ENCODE measurements around the gene ENDOD1. TPM values are rescaled to one million over a fixed set of nuclear protein-coding genes. Genes with fewer than 3 reads are reported as not detected.

Gene ENDOD1
- total RNA-seq, 2 experiments from 2014 or later = 23.8 TPM

DNA sequence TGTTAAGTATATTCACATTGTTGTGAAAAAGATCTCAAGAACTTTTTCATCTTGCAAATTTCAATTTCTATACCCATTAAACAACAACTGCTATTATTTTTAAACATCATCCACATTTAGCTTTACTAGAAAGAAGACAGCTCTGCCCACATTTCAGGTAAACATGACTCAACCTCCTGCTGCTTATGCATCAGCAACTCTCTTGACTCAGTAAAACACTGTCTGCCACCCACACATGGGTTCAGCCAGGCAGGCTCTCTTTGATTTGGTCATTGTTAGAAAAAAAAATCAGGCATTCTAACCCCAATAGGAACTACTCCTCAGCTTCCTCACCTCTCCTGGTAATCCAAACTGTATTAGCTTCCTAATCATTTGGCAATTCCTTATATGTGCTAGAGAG is 5.1 kb upstream of the ENDOD1 start:
- DNase-seq = no peak
- peaks cover 26% of the 10 kb centered on the region for H3K4me1 Mint-ChIP-seq
- H3K4me3 Mint-ChIP-seq = no peak overlapping the region
- H3K27me3 Mint-ChIP-seq = no peaks in the 10 kb centered on the region
- no peak overlapping the region for H3K27ac Mint-ChIP-seq
- ATAC-seq (ENCODE audit: low read depth) = no peak
- H3K36me3 Mint-ChIP-seq = peaks cover 1% of the 10 kb centered on the region
- POLR2A ChIA-PET = interaction anchor here (0.9 to 1.1 kb wide), 2 partner anchors 12 to 112 kb away, joined by 3 to 4 read pairs; partner anchors contain the start of gene CWC15
- no peaks in the 10 kb centered on the region for H3K9me3 Mint-ChIP-seq

DNA sequence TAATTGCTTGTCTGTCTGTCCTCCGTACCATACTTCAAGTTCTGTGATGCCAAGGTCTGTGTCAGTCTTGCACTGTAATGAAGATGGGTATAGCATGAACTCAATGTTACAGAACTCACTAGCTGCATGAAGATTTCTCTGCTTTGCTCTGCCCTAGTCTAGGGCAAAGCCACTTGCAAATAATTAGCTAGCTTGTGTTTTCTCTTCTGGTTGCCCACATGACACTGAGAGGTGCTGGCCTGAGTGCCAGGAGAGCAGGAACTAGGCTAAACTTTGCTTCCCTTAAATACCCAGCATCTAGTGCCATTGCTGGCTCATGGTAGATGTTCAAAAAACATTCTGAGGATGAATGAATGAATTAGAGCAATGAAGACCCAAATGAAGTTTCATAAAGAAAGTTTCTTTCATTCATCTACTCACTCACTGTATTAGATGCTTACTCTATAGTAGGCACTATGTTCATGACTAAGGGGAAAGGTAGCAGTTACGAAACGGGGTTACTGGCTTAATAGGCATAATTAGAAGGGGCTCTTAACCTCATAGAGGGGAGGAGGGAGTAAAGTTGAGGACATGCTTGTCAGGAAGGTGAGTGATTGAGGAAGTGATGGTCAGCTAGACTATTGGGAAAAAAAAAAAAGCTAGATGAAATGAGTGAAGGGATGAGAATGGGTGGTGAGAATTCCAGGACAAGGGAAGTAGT is 4.4 kb upstream of the ENDOD1 start:
- POLR2A ChIA-PET = interaction anchor here (0.9 to 1.1 kb wide), 2 partner anchors 12 to 113 kb away, joined by 3 to 4 read pairs; partner anchors contain the start of gene CWC15
- DNase-seq (no peak), ATAC-seq (ENCODE audit: low read depth) (no peak)
- H3K27ac Mint-ChIP-seq = no peak overlapping the region
- H3K9me3 Mint-ChIP-seq = no peaks in the 10 kb centered on the region
- peaks cover 20% of the 10 kb centered on the region for H3K4me1 Mint-ChIP-seq
- H3K27me3 Mint-ChIP-seq = no peaks in the 10 kb centered on the region
- no peak overlapping the region for H3K4me3 Mint-ChIP-seq
- H3K36me3 Mint-ChIP-seq = peaks cover 1% of the 10 kb centered on the region

DNA sequence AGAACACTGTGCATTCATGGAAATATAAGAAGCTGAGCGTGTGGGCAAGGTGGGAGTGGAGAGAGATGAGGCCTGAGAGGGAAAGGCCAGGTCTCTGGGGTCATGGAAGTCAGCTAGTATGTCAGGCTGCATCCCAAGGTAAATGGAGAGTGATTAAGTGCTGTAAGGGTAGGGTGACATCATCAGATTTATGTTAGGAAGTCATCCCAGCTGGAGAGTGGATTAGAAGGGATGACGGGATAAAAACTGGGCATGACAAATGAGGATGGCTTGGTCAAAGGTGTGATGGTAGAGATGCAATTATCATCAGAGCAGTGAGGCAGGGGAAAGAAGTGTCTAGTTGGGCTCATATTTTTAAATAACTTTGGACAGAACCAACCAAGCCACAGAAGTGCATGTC is 3.5 kb upstream of the ENDOD1 start:
- Mint-ChIP-seq H3K4me3 (no peak overlapping the region), H3K27me3 (no peaks in the 10 kb centered on the region), H3K27ac (peak overlapping the region; percentile 34)

GRCh38 chr11:95086836-95087570 is 2.6 kb upstream of the ENDOD1 start:
- Mint-ChIP-seq H3K27me3 (no peaks in the 10 kb centered on the region), H3K9me3 (no peaks in the 10 kb centered on the region), H3K4me3 (no peak overlapping the region), H3K36me3 (peaks cover 5% of the 10 kb centered on the region), H3K27ac (peak overlapping the region; percentile 44), H3K4me1 (peaks cover 34% of the 10 kb centered on the region)
- DNase-seq (no peak), ATAC-seq (ENCODE audit: low read depth) (no peak)
- POLR2A ChIA-PET = interaction anchor here (7.6 kb wide), 1 partner anchor 19 kb away, joined by 152 read pairs; the partner anchor contains the start of gene SRSF8

More for the DNA sequence above, 3.5 kb upstream of the ENDOD1 start:
- Mint-ChIP-seq H3K36me3 (peaks cover 1% of the 10 kb centered on the region), H3K4me1 (peaks cover 28% of the 10 kb centered on the region), H3K9me3 (no peaks in the 10 kb centered on the region)
- no peak for ATAC-seq (ENCODE audit: low read depth)
- DNase-seq = no peak
- POLR2A ChIA-PET = no interaction called here

DNA sequence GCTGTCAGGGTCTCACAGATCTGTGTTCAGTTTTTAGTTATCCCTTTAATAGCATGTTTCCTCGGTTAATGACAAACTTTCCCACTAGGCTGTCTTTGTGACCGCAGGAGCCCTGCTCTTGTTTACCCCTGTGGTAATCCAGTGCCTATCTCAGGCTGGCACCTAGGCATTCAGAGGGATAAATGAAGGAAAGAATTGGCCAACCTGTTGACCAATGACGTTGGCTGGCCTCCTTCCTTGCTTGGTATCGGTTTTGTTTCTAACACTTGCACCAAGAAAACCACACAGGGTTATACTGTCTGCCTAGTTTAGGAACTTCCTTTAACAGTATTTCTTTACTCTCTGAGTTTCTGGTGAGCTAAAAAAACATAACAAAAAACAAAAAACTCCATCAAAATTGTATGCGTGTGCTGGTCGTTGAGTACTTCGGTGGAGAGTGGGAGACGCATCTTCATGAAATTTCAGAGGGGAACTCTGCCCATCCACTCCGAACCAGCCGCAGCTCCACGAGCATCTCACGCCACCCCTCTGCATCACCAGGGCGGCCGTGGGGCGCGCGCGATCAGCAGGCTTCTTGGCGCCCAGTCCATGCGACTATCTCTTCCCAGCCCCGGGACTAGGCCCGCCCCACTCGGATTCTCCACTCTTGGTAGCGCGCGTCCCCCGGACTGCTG is 563 bp upstream of the ENDOD1 start:
- ATAC-seq (ENCODE audit: low read depth) = peak; percentile 60

DNA sequence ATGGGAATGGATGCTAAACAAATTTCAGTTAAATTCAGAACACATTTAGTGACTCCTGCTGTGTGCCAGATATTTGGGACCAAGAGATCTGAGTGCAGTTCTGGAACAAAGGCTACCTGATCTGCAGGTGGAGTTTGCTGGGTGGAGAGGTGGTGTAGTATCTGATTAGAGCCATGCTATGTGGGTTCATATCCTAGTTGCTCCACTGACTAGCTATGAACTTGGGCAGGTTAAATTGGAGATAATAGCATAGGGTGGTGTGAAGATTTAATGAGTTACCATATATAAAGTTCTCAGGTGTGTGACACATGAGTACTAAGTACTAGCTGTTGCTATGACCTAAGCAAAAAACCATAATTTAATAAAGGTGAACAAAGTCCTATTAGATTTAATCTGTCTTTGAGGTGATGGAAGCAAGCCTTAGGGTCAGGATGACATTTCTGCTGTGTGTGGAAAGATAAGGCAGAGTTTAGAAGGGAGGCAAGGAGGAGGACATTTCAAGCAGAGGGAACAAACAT is 2.1 kb downstream of the ENDOD1 start:
- DNase-seq (no peak), ATAC-seq (ENCODE audit: low read depth) (no peak)
- Mint-ChIP-seq H3K9me3 (no peaks in the 10 kb centered on the region), H3K4me1 (peaks cover 64% of the 10 kb centered on the region), H3K27me3 (no peaks in the 10 kb centered on the region), H3K27ac (peak overlapping the region; percentile 53), H3K36me3 (peaks cover 15% of the 10 kb centered on the region), H3K4me3 (peak overlapping the region; percentile 93)
- POLR2A ChIA-PET = interaction anchor here (0.7 to 7.6 kb wide), 3 partner anchors 23 to 141 kb away, joined by 3 to 152 read pairs (median 3); partner anchors contain the start of genes SESN3 and SRSF8

More for the DNA sequence above, 563 bp upstream of the ENDOD1 start:
- peaks cover 7% of the 10 kb centered on the region for H3K36me3 Mint-ChIP-seq
- H3K27me3 Mint-ChIP-seq = no peaks in the 10 kb centered on the region
- peaks cover 51% of the 10 kb centered on the region for H3K4me1 Mint-ChIP-seq
- H3K27ac Mint-ChIP-seq = peak overlapping the region; percentile 98
- no peaks in the 10 kb centered on the region for H3K9me3 Mint-ChIP-seq
- peak overlapping the region; percentile 92 for H3K4me3 Mint-ChIP-seq
- DNase-seq = peak; percentile 41
- POLR2A ChIA-PET = interaction anchor here (0.7 to 7.6 kb wide), 18 partner anchors 8 to 701 kb away, joined by 3 to 152 read pairs (median 9); partner anchors contain the start of genes CEP57, CWC15, FAM76B and KDM4D

GRCh38 chr11:95092549-95093324 is 3.1 kb downstream of the ENDOD1 start:
- peaks cover 23% of the 10 kb centered on the region for H3K36me3 Mint-ChIP-seq
- H3K4me3 Mint-ChIP-seq = peak overlapping the region; percentile 93
- ATAC-seq (ENCODE audit: low read depth) = no peak
- no peaks in the 10 kb centered on the region for H3K9me3 Mint-ChIP-seq
- DNase-seq = peak; percentile 36
- no peaks in the 10 kb centered on the region for H3K27me3 Mint-ChIP-seq
- POLR2A ChIA-PET = interaction anchor here (0.6 to 7.6 kb wide), 6 partner anchors 10 to 697 kb away, joined by 3 to 152 read pairs (median 6); partner anchors contain the start of genes CEP57, FAM76B, SESN3 and SRSF8
- peaks cover 72% of the 10 kb centered on the region for H3K4me1 Mint-ChIP-seq
- peak overlapping the region; percentile 82 for H3K27ac Mint-ChIP-seq

DNA sequence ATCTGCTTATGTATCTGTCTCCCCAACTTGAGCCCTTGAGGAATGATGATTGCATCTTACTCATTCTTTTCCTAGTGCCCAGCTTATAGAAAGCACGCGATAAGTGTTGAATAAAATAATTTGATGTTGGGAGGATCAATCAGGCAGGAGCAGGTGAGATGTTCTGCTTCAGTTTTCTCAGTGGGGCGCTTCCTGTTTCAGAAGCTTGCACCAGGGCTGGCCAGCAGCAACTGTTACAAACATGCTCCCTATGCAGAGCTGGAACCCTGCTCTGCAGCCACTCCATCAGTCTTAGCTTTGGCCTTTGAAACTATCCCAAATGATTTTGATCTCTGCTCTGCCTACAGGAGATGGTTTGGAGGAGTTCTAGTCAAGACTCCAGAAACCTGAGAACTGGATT is 3.9 kb downstream of the ENDOD1 start:
- peaks cover 70% of the 10 kb centered on the region for H3K4me1 Mint-ChIP-seq
- DNase-seq = no peak
- no peaks in the 10 kb centered on the region for H3K27me3 Mint-ChIP-seq
- H3K9me3 Mint-ChIP-seq = no peaks in the 10 kb centered on the region
- H3K4me3 Mint-ChIP-seq = peak overlapping the region; percentile 93
- peak overlapping the region; percentile 82 for H3K27ac Mint-ChIP-seq
- POLR2A ChIA-PET = interaction anchor here (1.1 to 7.6 kb wide), 4 partner anchors 9 to 696 kb away, joined by 4 to 152 read pairs (median 8); partner anchors contain the start of genes CEP57, FAM76B and SRSF8
- peaks cover 29% of the 10 kb centered on the region for H3K36me3 Mint-ChIP-seq
- ATAC-seq (ENCODE audit: low read depth) = no peak

DNA sequence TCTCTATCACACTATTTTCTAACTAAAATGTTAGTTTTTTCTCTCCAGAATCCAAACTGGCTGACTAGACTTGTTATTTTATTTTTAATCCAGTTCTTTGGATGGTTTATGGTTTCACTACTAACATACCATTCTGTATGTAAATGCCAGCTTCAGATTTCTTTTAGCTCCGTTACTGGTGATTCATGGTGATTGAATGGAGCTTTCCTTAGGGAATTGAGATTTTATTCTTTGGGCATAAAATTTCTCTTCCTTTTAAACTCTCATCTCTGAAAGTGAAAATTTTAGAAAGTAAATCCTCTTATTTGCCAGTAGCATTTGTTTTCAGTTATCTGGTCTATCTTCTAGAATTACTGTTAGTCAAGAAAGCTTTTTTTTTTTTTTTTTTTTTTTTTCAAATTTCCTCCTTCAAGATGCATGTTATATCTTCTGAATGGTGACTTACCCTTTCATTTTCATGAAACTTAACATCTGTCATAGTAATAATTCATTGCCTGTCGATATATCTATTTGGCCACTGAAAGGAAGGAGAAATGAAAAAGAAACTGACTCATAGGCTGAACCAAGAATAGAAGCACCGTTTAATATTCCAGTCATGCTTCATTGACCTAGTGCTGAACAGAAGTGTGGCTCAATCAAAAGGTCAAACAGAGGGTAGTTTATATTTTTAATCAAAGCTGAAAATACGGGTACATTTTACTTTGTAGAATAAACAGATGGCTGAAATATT is 6.4 kb downstream of the ENDOD1 start:
- H3K4me3 Mint-ChIP-seq = peak overlapping the region; percentile 67
- peak overlapping the region; percentile 87 for H3K27ac Mint-ChIP-seq
- peaks cover 48% of the 10 kb centered on the region for H3K36me3 Mint-ChIP-seq
- DNase-seq = no peak
- POLR2A ChIA-PET = interaction anchor here (0.9 to 1.1 kb wide), 3 partner anchors 17 to 28 kb away, joined by 4 to 5 read pairs (median 4); no protein-coding TSS in a partner anchor
- no peaks in the 10 kb centered on the region for H3K9me3 Mint-ChIP-seq
- H3K4me1 Mint-ChIP-seq = peaks cover 69% of the 10 kb centered on the region
- peak; percentile 68 for ATAC-seq (ENCODE audit: low read depth)
- H3K27me3 Mint-ChIP-seq = no peaks in the 10 kb centered on the region

DNA sequence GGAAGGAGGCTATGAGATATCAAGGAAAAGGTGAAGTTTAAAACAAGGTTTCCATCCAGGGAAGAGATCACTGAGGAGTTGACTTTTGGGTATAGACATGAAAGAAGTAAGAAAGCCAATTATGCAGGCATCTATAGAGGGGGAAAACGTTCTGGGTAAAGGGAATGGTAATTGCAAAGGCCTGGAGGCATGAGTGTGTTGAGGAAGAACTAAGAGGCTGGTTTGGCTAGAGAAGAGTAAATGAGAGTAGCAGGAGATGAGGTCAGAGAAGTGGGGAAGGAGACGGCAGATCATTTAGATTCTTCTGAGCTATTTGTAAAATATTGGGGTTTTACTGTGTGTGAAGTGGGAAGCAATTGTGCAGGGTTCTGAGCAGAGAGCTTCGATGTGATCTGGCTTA is 7.6 kb downstream of the ENDOD1 start:
- ATAC-seq (ENCODE audit: low read depth) = no peak
- POLR2A ChIA-PET = interaction anchor here (2.0 kb wide), 1 partner anchor 11 kb away, joined by 4 read pairs; no protein-coding TSS in a partner anchor
- Mint-ChIP-seq H3K4me1 (peaks cover 58% of the 10 kb centered on the region), H3K4me3 (peak overlapping the region; percentile 25), H3K9me3 (no peaks in the 10 kb centered on the region), H3K27me3 (no peaks in the 10 kb centered on the region), H3K27ac (peak overlapping the region; percentile 49), H3K36me3 (peaks cover 46% of the 10 kb centered on the region)
- DNase-seq = no peak

GRCh38 chr11:95098826-95099225 is 9.2 kb downstream of the ENDOD1 start:
- H3K27ac Mint-ChIP-seq = no peak overlapping the region
- H3K9me3 Mint-ChIP-seq = no peaks in the 10 kb centered on the region
- no peak overlapping the region for H3K4me3 Mint-ChIP-seq
- DNase-seq (no peak), ATAC-seq (ENCODE audit: low read depth) (no peak)
- no peaks in the 10 kb centered on the region for H3K27me3 Mint-ChIP-seq
- H3K4me1 Mint-ChIP-seq = peaks cover 47% of the 10 kb centered on the region
- POLR2A ChIA-PET = interaction anchor here (1.0 to 3.0 kb wide), 5 partner anchors 9 to 690 kb away, joined by 3 to 18 read pairs (median 4); partner anchors contain the start of gene ENDOD1
- H3K36me3 Mint-ChIP-seq = peaks cover 55% of the 10 kb centered on the region
